Astrocyte of the cerebellum (primary cell): ENCODE measurements around the gene TK1.

ENCODE experiments used
- DNase-seq: peaks from one replicate; pipeline ENCODE4 v3.0.0-alpha.2; 2011; ENCODE audit warnings: low read depth
- H3K4me3 ChIP-seq: 2 replicates; pipeline ENCODE4 v1.5.1; 2011; ENCODE audit warnings: mild to moderate bottlenecking, low read depth, low read length, moderate library complexity
- in situ Hi-C: cut with HindIII; loops from 2 replicates; pipeline ENCODE4 v1.10.0; 2017; ENCODE audit warnings: low sequenced_read_pairs
- TF ChIP-seq, protein P1 (sequence below): IDR thresholded peaks from 2 replicates; pipeline ENCODE4 v1.5.1; 2012; ENCODE audit warnings: low read length, low read depth, moderate library complexity, mild to moderate bottlenecking; ENCODE audit errors: missing control alignments

Gene TK1

DNA sequence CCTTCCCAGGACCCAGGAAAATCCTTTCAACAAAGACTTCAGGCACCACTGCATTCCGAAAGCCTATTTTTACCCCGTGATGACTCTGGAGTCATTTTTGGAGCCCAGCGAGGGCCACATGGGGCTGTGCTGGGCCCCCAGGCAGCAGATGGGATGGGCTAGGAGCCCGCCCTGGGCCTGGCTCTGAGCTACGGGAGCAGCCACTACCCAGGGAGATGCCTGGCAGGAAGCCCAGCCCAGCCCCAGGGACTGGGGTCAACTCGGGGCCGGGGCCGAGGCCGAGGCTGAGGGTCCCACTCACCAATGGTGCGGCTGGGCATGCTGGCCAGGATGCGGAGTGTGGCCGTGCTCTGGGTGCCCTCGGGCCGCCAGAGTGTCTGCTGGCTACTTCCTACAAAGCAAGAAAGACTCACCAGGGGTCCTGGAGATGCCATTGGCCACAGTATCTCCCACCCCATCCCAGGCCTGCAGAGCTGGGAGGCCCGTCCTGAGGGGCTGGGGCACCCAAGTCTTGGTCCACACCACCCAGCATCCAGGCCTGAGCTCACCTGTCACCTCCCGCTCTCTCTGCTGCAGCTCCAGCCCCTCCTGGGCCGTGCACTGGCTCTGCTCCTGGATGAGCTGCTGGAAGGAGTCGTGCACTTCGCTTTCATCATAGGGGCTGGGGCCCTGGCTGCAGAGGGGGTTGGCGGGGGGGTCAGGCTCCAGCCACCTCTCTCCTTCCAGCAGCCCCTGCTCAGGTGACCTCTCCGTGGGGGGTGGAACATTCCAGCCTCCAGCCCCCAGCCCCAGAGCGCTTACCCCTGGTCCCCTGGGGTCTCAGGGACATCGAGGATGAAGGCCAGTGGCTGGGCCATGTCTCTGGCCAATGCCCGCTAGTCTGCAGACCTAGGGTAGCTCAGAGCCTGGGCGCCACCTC lies 60.6 kb downstream of the TK1 start:
- H3K4me3 ChIP-seq: no peak overlapping the region
- in situ Hi-C loops: no loop called here
- DNase-seq: no peak
- TF ChIP-seq, protein P1, sequence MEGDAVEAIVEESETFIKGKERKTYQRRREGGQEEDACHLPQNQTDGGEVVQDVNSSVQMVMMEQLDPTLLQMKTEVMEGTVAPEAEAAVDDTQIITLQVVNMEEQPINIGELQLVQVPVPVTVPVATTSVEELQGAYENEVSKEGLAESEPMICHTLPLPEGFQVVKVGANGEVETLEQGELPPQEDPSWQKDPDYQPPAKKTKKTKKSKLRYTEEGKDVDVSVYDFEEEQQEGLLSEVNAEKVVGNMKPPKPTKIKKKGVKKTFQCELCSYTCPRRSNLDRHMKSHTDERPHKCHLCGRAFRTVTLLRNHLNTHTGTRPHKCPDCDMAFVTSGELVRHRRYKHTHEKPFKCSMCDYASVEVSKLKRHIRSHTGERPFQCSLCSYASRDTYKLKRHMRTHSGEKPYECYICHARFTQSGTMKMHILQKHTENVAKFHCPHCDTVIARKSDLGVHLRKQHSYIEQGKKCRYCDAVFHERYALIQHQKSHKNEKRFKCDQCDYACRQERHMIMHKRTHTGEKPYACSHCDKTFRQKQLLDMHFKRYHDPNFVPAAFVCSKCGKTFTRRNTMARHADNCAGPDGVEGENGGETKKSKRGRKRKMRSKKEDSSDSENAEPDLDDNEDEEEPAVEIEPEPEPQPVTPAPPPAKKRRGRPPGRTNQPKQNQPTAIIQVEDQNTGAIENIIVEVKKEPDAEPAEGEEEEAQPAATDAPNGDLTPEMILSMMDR: no peak

DNA sequence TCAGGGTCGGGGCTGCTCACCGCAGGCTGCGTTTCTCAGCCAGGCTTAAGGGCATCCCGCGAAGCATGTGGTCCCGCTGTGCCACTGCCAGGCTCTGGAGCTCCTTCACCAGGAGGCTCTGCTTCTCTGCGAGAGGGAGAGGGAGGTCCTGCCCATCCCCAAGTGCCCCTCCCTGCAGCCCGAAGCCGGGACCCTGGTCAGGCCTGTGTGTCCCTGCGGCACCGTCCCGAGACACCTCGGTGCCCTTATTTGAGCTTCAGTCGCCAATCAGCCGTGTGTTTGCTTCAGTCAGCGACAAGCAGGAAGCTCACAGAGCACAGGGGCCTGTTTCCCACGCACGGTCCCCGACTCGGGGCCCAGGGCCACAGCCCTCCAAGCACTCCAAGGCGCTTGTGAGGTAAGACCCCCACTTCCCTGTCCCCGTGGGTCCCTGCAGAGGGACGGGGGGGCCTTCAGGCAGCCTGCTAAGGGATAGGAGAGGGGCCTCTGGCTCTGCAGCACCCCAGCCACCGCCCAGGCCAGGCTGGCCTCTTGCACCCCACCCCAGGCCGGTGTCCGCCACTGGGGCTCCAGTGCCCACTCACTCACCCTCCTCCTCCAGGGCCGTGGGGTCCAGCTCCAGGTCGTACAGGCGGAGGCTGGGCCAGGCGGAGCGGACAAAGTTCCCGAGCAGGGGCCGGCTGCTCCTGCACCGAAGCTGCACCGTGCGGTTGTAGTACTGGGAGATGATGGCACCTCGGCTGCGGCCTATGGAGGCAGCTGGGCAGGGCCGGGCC lies 61.5 kb downstream of the TK1 start:
- no peak overlapping the region for H3K4me3 ChIP-seq
- in situ Hi-C loops: no loop called here
- TF ChIP-seq, protein P1: no peak
- DNase-seq: no peak

DNA sequence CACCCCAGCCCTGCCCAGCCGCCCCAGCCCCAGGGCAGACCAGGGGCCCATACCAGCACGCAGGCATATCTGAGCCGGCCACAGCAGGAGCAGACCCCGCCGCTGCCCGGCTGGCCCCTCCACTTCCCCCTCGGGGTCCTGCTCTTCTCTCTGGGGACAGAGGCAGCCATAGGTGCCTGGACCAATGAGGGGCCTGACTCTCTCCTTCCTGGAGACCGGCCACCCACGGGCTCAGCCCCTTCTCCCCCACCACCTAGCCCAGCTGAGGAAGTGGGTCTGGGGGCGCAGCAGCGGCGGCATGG lies 62.1 kb downstream of the TK1 start:
- TF ChIP-seq, protein P1: no peak
- H3K4me3 ChIP-seq: no peak overlapping the region
- no peak for DNase-seq
- in situ Hi-C loops: no loop called here
